ENCODE measurements around the gene SCGN.
A peak's percentile ranks its signal among the peaks of the same experiment; 100 is the strongest.

SCGN gene

GRCh38 chr6:25640891-25641290 is 11.1 kb upstream of the SCGN start:
- DNase-seq = no peak

GRCh38 chr6:25641377-25641776 is 10.6 kb upstream of the SCGN start:
- no peak for DNase-seq

- no peak for DNase-seq
These were observed 9.9 kb upstream of the SCGN start for GRCh38 chr6:25641940-25642666.

- DNase-seq = no peak
These were observed 9.2 kb upstream of the SCGN start for GRCh38 chr6:25642667-25643328.

- no peak for DNase-seq
These were observed 6.1 kb upstream of the SCGN start for GRCh38 chr6:25645916-25646315.

GRCh38 chr6:25649611-25650010 is 2.4 kb upstream of the SCGN start:
- no peak for DNase-seq

DNA sequence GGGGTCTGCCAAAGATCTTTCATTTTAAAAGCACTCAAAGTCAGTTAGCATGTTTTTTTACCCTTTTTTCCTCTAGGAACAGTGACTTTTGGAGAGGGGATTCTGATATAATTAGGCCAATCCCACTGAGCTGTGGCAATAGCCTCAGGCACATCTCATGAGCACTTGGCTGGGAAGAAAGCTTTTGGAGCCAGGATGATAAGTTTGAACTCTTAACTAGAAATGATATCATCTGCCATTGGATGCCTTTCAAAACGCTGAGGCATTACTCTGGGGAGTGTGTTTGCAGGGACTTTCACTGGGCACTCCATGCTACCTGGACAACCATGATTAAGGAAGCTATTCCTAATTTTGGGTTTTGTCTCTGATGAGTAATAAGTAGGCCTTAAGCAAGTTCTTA is 3.7 kb downstream of the SCGN start:
- DNase-seq = no peak

GRCh38 chr6:25659633-25660368 is 7.8 kb downstream of the SCGN start:
- DNase-seq = no peak

DNA sequence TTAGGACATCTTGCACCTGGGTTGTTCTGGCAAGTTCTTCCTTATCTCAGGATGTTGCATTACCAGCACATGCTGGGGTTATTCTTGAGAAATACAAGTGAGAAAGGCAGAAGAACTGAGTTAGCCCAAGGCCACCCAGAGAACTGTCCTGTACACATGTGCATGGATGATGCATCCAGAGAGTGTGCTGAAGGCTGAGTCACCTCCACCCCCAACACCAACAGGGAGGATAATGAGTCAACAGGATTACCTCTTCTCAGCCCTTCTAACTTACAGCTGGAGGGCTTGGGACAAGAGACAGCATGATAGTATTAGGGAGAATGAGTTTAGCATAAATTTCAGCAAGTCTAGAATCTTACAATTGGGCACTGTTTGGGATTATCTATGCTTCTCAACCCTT is 8.5 kb downstream of the SCGN start:
- peak in 1 of 2 donors; percentile 19 for DNase-seq

- DNase-seq = no peak
These were observed 9.2 kb downstream of the SCGN start for GRCh38 chr6:25661129-25661779.

DNA sequence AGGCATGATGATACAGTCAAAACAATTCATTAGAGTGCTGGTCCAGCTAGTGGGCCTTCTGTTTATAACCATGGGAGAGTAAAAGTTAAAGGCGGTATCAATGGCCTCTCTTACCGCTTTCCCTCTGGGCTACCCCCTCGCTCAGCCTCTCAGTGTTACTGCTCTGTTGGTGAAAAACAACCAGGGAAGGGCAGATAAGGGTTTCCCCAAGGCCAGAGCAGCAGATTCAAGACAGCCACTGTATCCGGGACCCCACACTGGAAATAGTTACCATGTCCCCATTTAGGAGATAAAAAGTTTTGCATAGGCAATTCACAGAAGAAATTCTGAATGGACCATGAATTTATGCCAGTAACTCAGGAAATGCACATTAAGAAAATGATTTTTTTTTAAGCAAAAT is 13.4 kb downstream of the SCGN start:
- no peak for DNase-seq

- DNase-seq = no peak
These were observed 17.4 kb downstream of the SCGN start for GRCh38 chr6:25669413-25669812.

- no peak for DNase-seq
These were observed 18.2 kb downstream of the SCGN start for GRCh38 chr6:25670208-25670607.

GRCh38 chr6:25670793-25671513 is 18.9 kb downstream of the SCGN start:
- DNase-seq = no peak

- DNase-seq = no peak
These were observed 19.6 kb downstream of the SCGN start for GRCh38 chr6:25671652-25672051.

GRCh38 chr6:25675167-25675566 is 23.2 kb downstream of the SCGN start:
- DNase-seq = no peak

GRCh38 chr6:25676775-25677174 is 24.8 kb downstream of the SCGN start:
- no peak for DNase-seq

DNA sequence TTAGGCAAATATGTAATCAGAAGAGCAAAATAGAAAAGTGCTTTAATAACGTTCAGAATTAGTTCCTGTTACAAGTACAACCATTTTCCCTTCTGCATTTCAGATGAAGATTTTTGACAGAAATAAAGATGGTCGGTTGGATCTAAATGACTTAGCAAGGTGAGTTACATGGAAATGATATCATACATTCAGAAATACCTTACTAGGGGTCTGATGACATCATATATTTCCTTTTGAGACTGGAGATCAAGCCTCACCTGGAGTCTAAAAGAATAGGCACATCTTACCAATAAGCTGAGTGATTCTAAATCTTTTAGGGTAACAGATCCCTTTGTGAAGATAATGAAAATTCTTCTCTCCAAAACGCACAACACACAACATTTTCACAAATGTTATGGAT is 29.8 kb downstream of the SCGN start:
- DNase-seq = no peak

- DNase-seq = peak; percentile 2 to 30
These were observed 30.3 kb downstream of the SCGN start for GRCh38 chr6:25682324-25682723.

GRCh38 chr6:25684565-25684964 is 32.5 kb downstream of the SCGN start:
- no peak for DNase-seq

DNA sequence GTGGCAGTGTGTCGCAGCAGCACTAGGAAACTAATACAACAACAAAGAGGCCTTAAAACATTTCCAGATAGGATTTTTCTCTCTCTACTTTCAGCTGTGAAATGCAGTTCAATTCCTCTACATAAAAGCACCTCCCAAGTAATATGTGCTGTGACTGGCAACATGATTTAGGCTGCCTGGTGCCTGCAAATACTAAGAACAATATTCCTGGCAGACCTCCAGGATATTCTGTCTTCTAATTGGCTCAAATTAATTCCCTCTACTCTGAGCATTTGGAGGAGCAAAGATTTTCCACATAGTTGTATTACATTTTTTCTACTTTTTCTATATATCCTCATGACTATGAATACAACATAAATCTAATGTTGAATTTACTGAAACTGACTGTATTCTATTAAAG is 33.2 kb downstream of the SCGN start:
- no peak for DNase-seq

DNA sequence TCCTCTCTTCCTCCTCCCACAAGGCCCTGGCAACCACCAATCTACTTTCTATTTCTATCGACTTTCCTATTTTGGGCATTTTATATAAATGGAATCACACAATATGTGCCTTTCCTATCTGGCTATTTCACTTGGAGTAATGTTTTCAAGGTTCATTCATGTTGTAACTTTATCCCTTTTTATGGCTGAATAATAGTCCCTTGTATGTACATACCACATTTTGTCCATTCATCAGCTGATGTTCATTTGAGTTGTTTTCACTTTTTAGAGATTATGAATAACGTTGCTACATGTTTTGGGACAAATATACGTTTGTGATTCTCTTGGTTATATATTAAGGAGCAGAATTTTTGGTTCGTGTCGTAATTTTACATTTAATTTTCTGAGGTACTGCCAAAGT is 33.9 kb downstream of the SCGN start:
- no peak for DNase-seq

DNA sequence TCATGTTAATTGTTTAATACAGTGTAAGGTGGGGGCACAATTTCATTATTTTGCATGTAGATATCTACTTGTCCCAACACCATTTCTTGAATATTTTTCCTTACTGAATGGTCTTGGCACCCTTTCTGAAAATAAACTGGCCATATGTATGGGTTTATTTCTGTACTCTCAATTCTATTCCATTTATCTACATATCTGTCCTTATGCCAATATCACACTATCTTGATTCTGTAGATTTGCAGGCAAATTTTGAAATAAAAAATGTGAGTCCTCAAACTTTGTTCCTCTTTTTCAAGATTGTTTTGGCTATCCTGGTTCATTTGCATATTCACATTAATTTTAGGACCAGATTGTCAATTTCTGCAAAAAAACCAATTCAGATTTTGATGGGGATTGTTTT is 34.8 kb downstream of the SCGN start:
- DNase-seq = no peak

Measured in inflammatory macrophage (primary cell).